Measurements from ENCODE around the gene TM9SF1. TPM values are rescaled to one million over a fixed set of nuclear protein-coding genes. Genes with fewer than 3 reads are reported as not detected.

Gene TM9SF1
- total and polyA plus RNA-seq, 2 of the 13 experiments (the other 11 are each of a cell fraction or from before 2014, with no cell fraction given): 83.2 to 110 TPM

DNA sequence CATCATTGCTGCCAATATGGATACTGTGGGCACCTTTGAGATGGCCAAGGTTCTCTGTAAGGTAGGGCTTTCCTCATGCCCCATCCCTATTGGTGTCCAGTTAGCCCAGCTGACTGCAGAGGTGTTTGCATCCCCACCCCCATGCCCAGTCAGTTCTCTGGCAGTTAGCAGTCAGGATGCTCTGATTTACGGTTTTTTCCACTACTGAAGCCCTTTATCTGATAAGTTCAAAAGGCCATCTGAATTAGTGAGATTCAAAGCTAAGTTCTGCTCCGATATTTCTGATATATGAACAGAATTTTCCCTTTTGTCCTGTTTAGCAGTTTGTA lies 38.3 kb upstream of the TM9SF1 start (continued):
- TF ChIP-seq, protein P1, sequence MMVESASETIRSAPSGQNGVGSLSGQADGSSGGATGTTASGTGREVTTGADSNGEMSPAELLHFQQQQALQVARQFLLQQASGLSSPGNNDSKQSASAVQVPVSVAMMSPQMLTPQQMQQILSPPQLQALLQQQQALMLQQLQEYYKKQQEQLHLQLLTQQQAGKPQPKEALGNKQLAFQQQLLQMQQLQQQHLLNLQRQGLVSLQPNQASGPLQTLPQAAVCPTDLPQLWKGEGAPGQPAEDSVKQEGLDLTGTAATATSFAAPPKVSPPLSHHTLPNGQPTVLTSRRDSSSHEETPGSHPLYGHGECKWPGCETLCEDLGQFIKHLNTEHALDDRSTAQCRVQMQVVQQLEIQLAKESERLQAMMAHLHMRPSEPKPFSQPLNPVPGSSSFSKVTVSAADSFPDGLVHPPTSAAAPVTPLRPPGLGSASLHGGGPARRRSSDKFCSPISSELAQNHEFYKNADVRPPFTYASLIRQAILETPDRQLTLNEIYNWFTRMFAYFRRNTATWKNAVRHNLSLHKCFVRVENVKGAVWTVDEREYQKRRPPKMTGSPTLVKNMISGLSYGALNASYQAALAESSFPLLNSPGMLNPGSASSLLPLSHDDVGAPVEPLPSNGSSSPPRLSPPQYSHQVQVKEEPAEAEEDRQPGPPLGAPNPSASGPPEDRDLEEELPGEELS (CRISPR knock-in tag; IDR thresholded peaks at IDR 0.05): no peak
- TF ChIP-seq ZNF546 (CRISPR knock-in tag; conservative IDR thresholded peaks at IDR 0.05): no peak
- TF ChIP-seq ZNF644 (CRISPR knock-in tag; IDR thresholded peaks at IDR 0.05; ENCODE audit: low read depth): no peak; the same call in 1 of the 2 replicates
- TF ChIP-seq, protein P2, sequence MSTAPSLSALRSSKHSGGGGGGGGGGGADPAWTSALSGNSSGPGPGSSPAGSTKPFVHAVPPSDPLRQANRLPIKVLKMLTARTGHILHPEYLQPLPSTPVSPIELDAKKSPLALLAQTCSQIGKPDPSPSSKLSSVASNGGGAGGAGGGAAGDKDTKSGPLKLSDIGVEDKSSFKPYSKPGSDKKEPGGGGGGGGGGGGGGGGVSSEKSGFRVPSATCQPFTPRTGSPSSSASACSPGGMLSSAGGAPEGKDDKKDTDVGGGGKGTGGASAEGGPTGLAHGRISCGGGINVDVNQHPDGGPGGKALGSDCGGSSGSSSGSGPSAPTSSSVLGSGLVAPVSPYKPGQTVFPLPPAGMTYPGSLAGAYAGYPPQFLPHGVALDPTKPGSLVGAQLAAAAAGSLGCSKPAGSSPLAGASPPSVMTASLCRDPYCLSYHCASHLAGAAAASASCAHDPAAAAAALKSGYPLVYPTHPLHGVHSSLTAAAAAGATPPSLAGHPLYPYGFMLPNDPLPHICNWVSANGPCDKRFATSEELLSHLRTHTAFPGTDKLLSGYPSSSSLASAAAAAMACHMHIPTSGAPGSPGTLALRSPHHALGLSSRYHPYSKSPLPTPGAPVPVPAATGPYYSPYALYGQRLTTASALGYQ (CRISPR knock-in tag; IDR thresholded peaks at IDR 0.05): no peak
- no peak for TF ChIP-seq TSC22D2 (CRISPR knock-in tag; IDR thresholded peaks at IDR 0.05; ENCODE audit: borderline replicate concordance)
- no peak for TF ChIP-seq CAMTA2 (CRISPR knock-in tag; IDR thresholded peaks at IDR 0.05; ENCODE audit: borderline replicate concordance)
- no peak for TF ChIP-seq ZBTB7A (CRISPR knock-in tag; IDR thresholded peaks at IDR 0.05)
- TF ChIP-seq YEATS2 (CRISPR knock-in tag; IDR thresholded peaks at IDR 0.05; ENCODE audit: borderline replicate concordance): no peak
- TF ChIP-seq, protein P3, sequence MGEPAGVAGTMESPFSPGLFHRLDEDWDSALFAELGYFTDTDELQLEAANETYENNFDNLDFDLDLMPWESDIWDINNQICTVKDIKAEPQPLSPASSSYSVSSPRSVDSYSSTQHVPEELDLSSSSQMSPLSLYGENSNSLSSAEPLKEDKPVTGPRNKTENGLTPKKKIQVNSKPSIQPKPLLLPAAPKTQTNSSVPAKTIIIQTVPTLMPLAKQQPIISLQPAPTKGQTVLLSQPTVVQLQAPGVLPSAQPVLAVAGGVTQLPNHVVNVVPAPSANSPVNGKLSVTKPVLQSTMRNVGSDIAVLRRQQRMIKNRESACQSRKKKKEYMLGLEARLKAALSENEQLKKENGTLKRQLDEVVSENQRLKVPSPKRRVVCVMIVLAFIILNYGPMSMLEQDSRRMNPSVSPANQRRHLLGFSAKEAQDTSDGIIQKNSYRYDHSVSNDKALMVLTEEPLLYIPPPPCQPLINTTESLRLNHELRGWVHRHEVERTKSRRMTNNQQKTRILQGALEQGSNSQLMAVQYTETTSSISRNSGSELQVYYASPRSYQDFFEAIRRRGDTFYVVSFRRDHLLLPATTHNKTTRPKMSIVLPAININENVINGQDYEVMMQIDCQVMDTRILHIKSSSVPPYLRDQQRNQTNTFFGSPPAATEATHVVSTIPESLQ (CRISPR knock-in tag; conservative IDR thresholded peaks at IDR 0.05): no peak
- TF ChIP-seq NCOR1 (IDR thresholded peaks at IDR 0.05; ENCODE audit: borderline replicate concordance, low read length): no peak
- no peak for TF ChIP-seq ZC3H4 (CRISPR knock-in tag; IDR thresholded peaks at IDR 0.05; ENCODE audit: borderline replicate concordance)
- TF ChIP-seq NR2F2 (IDR thresholded peaks at IDR 0.05; ENCODE audit: borderline replicate concordance, low read depth): no peak
- TF ChIP-seq, protein P4, sequence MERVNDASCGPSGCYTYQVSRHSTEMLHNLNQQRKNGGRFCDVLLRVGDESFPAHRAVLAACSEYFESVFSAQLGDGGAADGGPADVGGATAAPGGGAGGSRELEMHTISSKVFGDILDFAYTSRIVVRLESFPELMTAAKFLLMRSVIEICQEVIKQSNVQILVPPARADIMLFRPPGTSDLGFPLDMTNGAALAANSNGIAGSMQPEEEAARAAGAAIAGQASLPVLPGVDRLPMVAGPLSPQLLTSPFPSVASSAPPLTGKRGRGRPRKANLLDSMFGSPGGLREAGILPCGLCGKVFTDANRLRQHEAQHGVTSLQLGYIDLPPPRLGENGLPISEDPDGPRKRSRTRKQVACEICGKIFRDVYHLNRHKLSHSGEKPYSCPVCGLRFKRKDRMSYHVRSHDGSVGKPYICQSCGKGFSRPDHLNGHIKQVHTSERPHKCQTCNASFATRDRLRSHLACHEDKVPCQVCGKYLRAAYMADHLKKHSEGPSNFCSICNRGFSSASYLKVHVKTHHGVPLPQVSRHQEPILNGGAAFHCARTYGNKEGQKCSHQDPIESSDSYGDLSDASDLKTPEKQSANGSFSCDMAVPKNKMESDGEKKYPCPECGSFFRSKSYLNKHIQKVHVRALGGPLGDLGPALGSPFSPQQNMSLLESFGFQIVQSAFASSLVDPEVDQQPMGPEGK (CRISPR knock-in tag; IDR thresholded peaks at IDR 0.05): peak; percentile 37; the same call in 1 of the 2 replicates
- TF ChIP-seq RFX5 (IDR thresholded peaks at IDR 0.05; ENCODE audit: low read depth, low read length): no peak
- no peak for TF ChIP-seq MTA1 (CRISPR knock-in tag; IDR thresholded peaks at IDR 0.05; ENCODE audit: borderline replicate concordance)
- TF ChIP-seq, protein P5, sequence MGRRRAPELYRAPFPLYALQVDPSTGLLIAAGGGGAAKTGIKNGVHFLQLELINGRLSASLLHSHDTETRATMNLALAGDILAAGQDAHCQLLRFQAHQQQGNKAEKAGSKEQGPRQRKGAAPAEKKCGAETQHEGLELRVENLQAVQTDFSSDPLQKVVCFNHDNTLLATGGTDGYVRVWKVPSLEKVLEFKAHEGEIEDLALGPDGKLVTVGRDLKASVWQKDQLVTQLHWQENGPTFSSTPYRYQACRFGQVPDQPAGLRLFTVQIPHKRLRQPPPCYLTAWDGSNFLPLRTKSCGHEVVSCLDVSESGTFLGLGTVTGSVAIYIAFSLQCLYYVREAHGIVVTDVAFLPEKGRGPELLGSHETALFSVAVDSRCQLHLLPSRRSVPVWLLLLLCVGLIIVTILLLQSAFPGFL (CRISPR knock-in tag; IDR thresholded peaks at IDR 0.05): no peak
- TF ChIP-seq WIZ (CRISPR knock-in tag; IDR thresholded peaks at IDR 0.05): no peak
- TF ChIP-seq, protein P6, sequence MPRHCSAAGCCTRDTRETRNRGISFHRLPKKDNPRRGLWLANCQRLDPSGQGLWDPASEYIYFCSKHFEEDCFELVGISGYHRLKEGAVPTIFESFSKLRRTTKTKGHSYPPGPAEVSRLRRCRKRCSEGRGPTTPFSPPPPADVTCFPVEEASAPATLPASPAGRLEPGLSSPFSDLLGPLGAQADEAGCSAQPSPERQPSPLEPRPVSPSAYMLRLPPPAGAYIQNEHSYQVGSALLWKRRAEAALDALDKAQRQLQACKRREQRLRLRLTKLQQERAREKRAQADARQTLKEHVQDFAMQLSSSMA (CRISPR knock-in tag; IDR thresholded peaks at IDR 0.05): no peak
- TF ChIP-seq FIP1L1 (IDR thresholded peaks at IDR 0.05; ENCODE audit: borderline replicate concordance, insufficient read depth, low read depth, low read length): no peak
- no peak for TF ChIP-seq FOSL2 (CRISPR knock-in tag; IDR thresholded peaks at IDR 0.05)
- TF ChIP-seq ZNF850 (CRISPR knock-in tag; conservative IDR thresholded peaks at IDR 0.05): no peak
- no peak for TF ChIP-seq SAP130 (CRISPR knock-in tag; IDR thresholded peaks at IDR 0.05; ENCODE audit: low read depth)
